ENCODE results near the gene PLCB1. TPM values are rescaled to one million over a fixed set of nuclear protein-coding genes. Genes with fewer than 3 reads are reported as not detected.
A peak's percentile ranks its signal among the peaks of the same experiment; 100 is the strongest.

PLCB1 gene
- total RNA-seq, 1 donor = 35.4 TPM

DNA sequence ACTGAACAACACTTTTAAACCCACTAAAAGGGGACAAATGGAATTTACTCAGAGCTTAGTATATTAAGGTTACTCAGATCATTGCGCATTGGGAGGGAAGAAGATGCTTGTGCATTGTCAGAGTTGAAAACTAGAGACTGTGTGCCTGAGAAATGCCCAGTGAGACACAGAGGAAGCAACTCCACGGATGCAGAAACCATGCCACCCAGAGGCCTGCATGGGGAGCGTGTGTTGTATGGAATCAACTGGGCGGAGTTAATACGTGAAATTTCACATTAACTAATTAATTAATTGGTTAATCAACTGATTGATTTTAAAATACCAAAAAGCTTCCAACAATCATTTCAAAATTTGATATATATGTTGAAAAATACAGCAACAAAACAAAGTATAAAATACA is 391.6 kb downstream of the PLCB1 start:
- DNase-seq (ENCODE audit: low read depth) = peak; percentile 5
- TF ChIP-seq, protein P1, sequence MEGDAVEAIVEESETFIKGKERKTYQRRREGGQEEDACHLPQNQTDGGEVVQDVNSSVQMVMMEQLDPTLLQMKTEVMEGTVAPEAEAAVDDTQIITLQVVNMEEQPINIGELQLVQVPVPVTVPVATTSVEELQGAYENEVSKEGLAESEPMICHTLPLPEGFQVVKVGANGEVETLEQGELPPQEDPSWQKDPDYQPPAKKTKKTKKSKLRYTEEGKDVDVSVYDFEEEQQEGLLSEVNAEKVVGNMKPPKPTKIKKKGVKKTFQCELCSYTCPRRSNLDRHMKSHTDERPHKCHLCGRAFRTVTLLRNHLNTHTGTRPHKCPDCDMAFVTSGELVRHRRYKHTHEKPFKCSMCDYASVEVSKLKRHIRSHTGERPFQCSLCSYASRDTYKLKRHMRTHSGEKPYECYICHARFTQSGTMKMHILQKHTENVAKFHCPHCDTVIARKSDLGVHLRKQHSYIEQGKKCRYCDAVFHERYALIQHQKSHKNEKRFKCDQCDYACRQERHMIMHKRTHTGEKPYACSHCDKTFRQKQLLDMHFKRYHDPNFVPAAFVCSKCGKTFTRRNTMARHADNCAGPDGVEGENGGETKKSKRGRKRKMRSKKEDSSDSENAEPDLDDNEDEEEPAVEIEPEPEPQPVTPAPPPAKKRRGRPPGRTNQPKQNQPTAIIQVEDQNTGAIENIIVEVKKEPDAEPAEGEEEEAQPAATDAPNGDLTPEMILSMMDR (IDR thresholded peaks at IDR 0.05; ENCODE audit: insufficient read depth, low read depth, low read length) = peak; percentile 33
- no peak overlapping the region for H3K4me3 ChIP-seq (ENCODE audit: low read depth, low read length)

DNA sequence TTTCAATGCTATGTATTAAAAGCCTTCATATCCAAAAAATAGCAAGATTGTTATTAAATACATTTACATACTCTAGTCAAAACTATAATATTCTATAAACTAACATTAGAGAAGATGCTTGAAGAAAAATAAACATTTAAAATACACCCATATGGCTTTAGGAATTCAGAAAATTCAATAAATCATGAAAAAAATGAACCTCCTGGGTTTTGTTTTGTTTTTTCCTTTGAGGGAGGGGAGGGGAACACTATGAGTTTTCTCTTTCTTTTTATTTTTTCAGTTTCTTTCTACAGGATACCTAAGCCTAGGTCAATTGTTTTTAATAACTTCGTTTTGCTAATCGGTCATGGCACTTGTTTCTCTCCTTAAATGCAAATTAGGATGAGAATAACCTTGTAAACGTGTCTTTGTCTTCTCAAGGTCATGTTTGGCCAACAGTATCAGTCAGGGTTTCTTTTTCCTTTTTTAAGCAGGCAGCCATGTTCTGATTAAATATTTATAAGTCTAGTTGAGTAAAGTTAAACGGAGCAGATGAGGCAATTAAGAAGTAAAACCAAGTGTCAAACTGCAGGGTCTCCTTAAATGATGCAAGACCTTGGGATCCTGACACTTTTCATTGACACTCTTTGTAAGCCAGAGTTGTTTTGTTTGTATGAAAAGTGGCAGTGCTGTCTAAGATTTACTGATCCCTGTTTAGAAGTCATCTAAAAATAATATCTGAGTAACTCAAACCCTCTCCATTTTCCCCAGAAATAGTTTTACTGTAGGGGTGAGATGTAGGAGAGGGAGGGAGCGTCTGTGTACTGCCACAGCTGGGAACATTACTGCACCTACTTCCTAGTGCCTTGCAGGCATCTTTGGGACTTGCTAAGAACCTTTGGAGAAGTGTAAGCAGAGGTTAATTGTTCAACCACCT is 392.3 kb downstream of the PLCB1 start:
- DNase-seq (ENCODE audit: low read depth) = no peak
- H3K4me3 ChIP-seq (ENCODE audit: low read depth, low read length) = no peak overlapping the region
- TF ChIP-seq, protein P1 (IDR thresholded peaks at IDR 0.05; ENCODE audit: insufficient read depth, low read depth, low read length) = no peak

GRCh38 chr20:8525017-8525343 is 392.9 kb downstream of the PLCB1 start:
- TF ChIP-seq, protein P1 (IDR thresholded peaks at IDR 0.05; ENCODE audit: insufficient read depth, low read depth, low read length) = no peak
- H3K4me3 ChIP-seq (ENCODE audit: low read depth, low read length) = no peak overlapping the region
- no peak for DNase-seq (ENCODE audit: low read depth)

DNA sequence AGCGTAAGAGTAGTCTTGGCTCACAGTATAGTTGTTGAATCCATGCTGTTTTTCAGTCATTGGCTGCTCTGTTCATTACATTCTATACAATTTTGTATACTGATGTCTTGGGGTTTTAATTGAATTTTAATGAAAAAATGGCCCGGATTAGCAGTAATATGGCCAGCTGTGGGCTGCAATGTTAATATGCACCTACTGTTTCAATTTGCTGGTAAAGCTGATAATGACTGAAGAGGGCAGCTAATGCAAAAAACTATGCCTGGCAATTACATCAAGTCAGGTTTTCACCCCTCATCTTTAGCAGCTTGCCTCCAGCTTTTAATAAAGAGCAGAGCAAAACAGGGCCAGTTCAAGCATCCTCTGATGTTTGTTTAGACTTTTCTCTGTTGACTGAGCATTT is 394.5 kb downstream of the PLCB1 start:
- no peak overlapping the region for H3K4me3 ChIP-seq (ENCODE audit: low read depth, low read length)
- TF ChIP-seq, protein P1 (IDR thresholded peaks at IDR 0.05; ENCODE audit: insufficient read depth, low read depth, low read length) = no peak
- DNase-seq (ENCODE audit: low read depth) = no peak

GRCh38 chr20:8527998-8528723 is 396.1 kb downstream of the PLCB1 start:
- H3K4me3 ChIP-seq (ENCODE audit: low read depth, low read length) = no peak overlapping the region
- TF ChIP-seq, protein P1 (IDR thresholded peaks at IDR 0.05; ENCODE audit: insufficient read depth, low read depth, low read length) = no peak
- DNase-seq (ENCODE audit: low read depth) = peak; percentile 52

- TF ChIP-seq, protein P1 (IDR thresholded peaks at IDR 0.05; ENCODE audit: insufficient read depth, low read depth, low read length) = no peak
- DNase-seq (ENCODE audit: low read depth) = no peak
- no peak overlapping the region for H3K4me3 ChIP-seq (ENCODE audit: low read depth, low read length)
These were observed 398.0 kb downstream of the PLCB1 start for GRCh38 chr20:8530022-8530421.

Measured in fibroblast of villous mesenchyme (primary cell).